Kidney (tissue), 14 donors: Measurements from ENCODE around the gene NRF1. TPM values are rescaled to one million over a fixed set of nuclear protein-coding genes. Genes with fewer than 3 reads are reported as not detected.

Experiments
- DNase-seq, 5 donors: peaks; one replicate each; pipeline ENCODE4 v3.0.0-alpha.2; 2013 to 2020
- FAIRE-seq: peaks from 2 replicates; lab custom pipeline; 2012; peaks lifted over from hg19 to GRCh38; lab: Jason Lieb, UNC
- H3K27ac ChIP-seq, 2 donors: one replicate each; pipeline ENCODE4 v1.7.0; 2013; ENCODE audit warnings: low read depth in 2 of 2, low read length in 2 of 2, inconsistent platforms in 1 of 2
- H3K27me3 ChIP-seq: one replicate; pipeline ENCODE4 v1.7.1; 2013; ENCODE audit warnings: low read length, inconsistent platforms; ENCODE audit not compliant: control insufficient read depth, insufficient read depth
- H3K36me3 ChIP-seq, 3 donors: one replicate each; pipeline versions ENCODE4 v1.7.0 to v1.7.1; 2013; ENCODE audit warnings: low read length in 3 of 3, control low read depth in 1 of 3, inconsistent platforms in 1 of 3; ENCODE audit not compliant: insufficient read depth in 3 of 3, control insufficient read depth in 2 of 3
- H3K4me1 ChIP-seq, 3 donors: one replicate each; pipeline versions ENCODE4 v1.7.0 to v1.7.1; 2013; ENCODE audit warnings: low read length in 3 of 3, inconsistent platforms in 1 of 3, low read depth in 1 of 3; ENCODE audit not compliant: control insufficient read depth in 2 of 3, insufficient read depth in 2 of 3
- H3K4me3 ChIP-seq, 3 donors: one replicate each; pipeline versions ENCODE4 v1.7.0 to v1.8.1; 2013; ENCODE audit warnings: low read length in 3 of 3, control low read depth in 1 of 3, inconsistent platforms in 1 of 3
- H3K9ac ChIP-seq, 3 donors: one replicate each; pipeline versions ENCODE4 v1.7.0 to v1.7.1; 2013; ENCODE audit warnings: low read length in 3 of 3, control low read depth in 1 of 3, inconsistent platforms in 1 of 3
- H3K9me3 ChIP-seq, 3 donors: one replicate each; pipeline versions ENCODE4 v1.7.0 to v1.7.1; 2013; ENCODE audit warnings: low read length in 3 of 3, control low read depth in 1 of 3, inconsistent platforms in 1 of 3; ENCODE audit not compliant: control insufficient read depth in 2 of 3, insufficient read depth in 1 of 3
- intact Hi-C: fragments of 100-400 bp; cut with DNase I; formaldehyde crosslinking; loops from one replicate; pipeline ENCODE4 v1.11.1; 2022
- polyA plus RNA-seq: library from polyadenylated mRNA; stranded (reverse); fragments of 350-450 nt; fragmentation: Illumina TruSeq; extraction: RNeasy Lipid Tissue Mini Kit (QIAGEN cat#74804); gene quantifications from one replicate; pipeline ENCODE4 v1.2.3, GENCODE V29; 2014; ENCODE audit warnings: low read depth, low replicate concordance; ENCODE audit not compliant: insufficient read depth
- total RNA-seq: library from RNA; stranded (reverse); fragmentation: NEBNext Ultra II Directional; extraction: Animal tissue kit (Norgen Biotek cat#: 25700); gene quantifications from one replicate; pipeline ENCODE4 v1.2.1, GENCODE V29; 2021
- TF ChIP-seq, protein P1 (sequence below): IDR thresholded peaks from 3 replicates; pipeline ENCODE4 v1.5.1; 2012; ENCODE audit warnings: mild to moderate bottlenecking, moderate library complexity, borderline replicate concordance; ENCODE audit not compliant: insufficient read depth; ENCODE audit errors: extremely low read depth
- donor health status: control.
- donor health status: control.
- donor health status: control.
- donor health status: control.
- donor health status: control.
- donor health status: DM: yes; HTN: yes; CAD: no.
- donor health status: Normal renal cell carcinoma (clear cell type).

The NRF1 gene
- total and polyA plus RNA-seq, 2 donors from 2014 or later: 8.8 to 19.4 TPM

DNA sequence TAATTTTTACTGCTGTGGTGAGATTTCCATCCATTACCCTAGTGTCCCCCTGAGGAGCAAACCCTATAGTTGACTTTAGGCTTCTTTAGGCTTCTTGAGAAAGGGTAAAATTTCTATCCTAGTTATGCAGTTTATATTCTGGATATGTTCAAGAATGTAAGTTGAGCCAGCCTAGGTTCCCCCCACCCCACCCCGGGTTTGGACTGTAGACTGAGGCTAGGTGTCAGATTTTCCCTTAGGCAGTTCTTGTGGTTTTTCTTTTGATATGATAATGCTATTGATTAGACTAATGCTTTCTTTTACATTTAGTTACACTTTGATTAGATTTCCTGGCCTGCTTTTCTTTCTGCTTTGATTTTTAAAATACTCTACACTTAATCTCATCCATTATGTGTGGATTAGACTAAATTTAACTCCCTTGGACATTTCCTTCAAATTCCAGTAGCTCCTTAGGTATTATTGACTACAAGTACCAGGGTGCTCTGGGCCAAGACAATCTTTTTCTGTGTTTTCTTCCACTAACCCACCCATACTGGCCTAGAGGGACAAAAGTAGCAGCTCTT lies 37.7 kb downstream of the NRF1 start:
- Histone ChIP-seq H3K9ac (no peak overlapping the region), H3K4me1 (no peaks in the 10 kb centered on the region), H3K9me3 (no peaks in the 10 kb centered on the region), H3K4me3 (no peak overlapping the region), H3K36me3 (no peaks in the 10 kb centered on the region), H3K27me3 (no peaks in the 10 kb centered on the region), H3K27ac (no peak overlapping the region)
- intact Hi-C loops: no loop called here
- FAIRE-seq (no peak), DNase-seq (no peak)
- TF ChIP-seq, protein P1, sequence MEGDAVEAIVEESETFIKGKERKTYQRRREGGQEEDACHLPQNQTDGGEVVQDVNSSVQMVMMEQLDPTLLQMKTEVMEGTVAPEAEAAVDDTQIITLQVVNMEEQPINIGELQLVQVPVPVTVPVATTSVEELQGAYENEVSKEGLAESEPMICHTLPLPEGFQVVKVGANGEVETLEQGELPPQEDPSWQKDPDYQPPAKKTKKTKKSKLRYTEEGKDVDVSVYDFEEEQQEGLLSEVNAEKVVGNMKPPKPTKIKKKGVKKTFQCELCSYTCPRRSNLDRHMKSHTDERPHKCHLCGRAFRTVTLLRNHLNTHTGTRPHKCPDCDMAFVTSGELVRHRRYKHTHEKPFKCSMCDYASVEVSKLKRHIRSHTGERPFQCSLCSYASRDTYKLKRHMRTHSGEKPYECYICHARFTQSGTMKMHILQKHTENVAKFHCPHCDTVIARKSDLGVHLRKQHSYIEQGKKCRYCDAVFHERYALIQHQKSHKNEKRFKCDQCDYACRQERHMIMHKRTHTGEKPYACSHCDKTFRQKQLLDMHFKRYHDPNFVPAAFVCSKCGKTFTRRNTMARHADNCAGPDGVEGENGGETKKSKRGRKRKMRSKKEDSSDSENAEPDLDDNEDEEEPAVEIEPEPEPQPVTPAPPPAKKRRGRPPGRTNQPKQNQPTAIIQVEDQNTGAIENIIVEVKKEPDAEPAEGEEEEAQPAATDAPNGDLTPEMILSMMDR: no peak

DNA sequence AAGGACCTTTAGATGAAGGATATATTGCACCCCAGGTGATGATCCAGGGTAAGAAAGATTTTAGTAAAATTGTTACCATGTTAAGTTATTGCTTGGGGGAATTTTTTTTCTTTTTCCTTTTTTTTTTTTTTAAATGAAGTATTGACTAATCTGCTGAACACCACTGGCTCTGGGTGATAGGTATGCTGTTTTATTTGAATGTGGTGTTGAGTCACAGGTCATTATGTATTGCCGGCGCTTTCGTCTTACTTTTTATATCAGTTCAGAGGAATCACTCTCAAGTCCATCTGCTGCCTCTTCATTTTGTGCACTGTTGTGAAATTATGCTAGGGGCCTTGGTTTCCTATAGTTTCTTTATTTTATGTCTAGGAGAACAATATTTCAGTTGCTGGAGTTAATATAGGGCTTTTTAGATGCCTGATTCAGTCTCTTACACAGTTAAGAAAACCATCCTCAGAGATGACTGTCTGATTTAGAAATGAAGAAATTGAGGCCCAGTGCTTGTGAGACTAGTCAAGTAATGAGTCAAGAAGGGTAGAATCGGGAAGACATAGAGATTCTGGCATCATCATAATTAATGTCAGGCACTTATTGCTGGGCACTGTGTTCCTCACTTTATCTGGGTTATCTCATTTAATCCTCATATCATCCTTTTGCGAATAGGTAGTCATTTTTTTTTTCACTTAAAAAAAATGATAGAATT lies 38.7 kb downstream of the NRF1 start:
- FAIRE-seq (no peak), DNase-seq (no peak)
- Histone ChIP-seq H3K9me3 (no peaks in the 10 kb centered on the region), H3K4me1 (no peaks in the 10 kb centered on the region), H3K9ac (no peak overlapping the region), H3K36me3 (no peaks in the 10 kb centered on the region), H3K4me3 (no peak overlapping the region), H3K27me3 (no peaks in the 10 kb centered on the region), H3K27ac (no peak overlapping the region)
- TF ChIP-seq, protein P1: no peak
- intact Hi-C loops: no loop called here

DNA sequence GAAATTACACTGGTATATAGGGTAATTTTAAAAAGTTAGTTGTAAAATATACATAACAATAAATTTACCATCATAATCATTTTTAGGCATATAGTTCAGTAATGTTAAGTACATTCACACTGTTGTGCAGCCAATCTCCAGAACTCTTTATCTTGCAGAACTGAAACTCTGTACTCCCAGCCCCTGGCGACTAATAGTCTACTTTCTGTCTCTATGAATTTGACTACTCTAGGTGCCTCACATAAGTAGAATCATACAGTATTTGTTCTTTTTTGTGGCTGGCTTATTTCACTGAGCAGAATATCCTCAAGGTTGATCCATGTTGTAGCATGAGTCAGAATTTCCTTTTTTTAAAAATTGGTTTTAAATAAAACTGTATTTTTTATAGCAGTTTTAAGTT lies 41.4 kb downstream of the NRF1 start:
- DNase-seq (no peak), FAIRE-seq (no peak)
- H3K27me3 ChIP-seq: no peaks in the 10 kb centered on the region
- H3K9me3 ChIP-seq: no peaks in the 10 kb centered on the region
- H3K36me3 ChIP-seq: peaks cover 2 to 7% (median 3%) of the 10 kb centered on the region in 3 donors
- no peak overlapping the region for H3K9ac ChIP-seq
- TF ChIP-seq, protein P1: no peak
- H3K4me3 ChIP-seq: no peak overlapping the region
- H3K27ac ChIP-seq: no peak overlapping the region
- intact Hi-C loops: no loop called here
- no peaks in the 10 kb centered on the region for H3K4me1 ChIP-seq
